A673 (cell line): ENCODE data around the gene CCM2. TPM values are rescaled to one million over a fixed set of nuclear protein-coding genes. Genes with fewer than 3 reads are reported as not detected.

ENCODE experiments used
- BruUV-seq: library from RNA; stranded (reverse); fragments of 400-500 nt; replicated peaks from 2 replicates; lab custom pipeline; 2021; lab: Mats Ljungman, UMichigan
- CTCF ChIA-PET: fragments of 300-600 bp; sonication (Branson Sonifier 250); formaldehyde crosslinking; loops from one replicate; lab custom pipeline; 2022; ENCODE audit warnings: antibody characterized with exemption; lab: Charles Lee
- POLR2A ChIA-PET: fragments of 300-600 bp; sonication (Branson Sonifier 250); formaldehyde crosslinking; loops from one replicate; lab custom pipeline; 2022; ENCODE audit warnings: antibody characterized with exemption; ENCODE audit not compliant: low non-redundant PET; lab: Charles Lee
- DNase-seq: peaks from one replicate; pipeline ENCODE4 v3.0.0-alpha.2; 2015; ENCODE audit warnings: low spot score
- H3K27ac ChIP-seq: fragments of 200-600 bp; sonication (generic); 2 replicates; pipeline ENCODE4 v1.5.1; 2016; ENCODE audit warnings: mixed run types, low read depth, mild to moderate bottlenecking, mixed read lengths, antibody characterized with exemption, low read length; ENCODE audit not compliant: poor library complexity, severe bottlenecking
- H3K27me3 ChIP-seq: fragments of 200-600 bp; sonication (generic); replicated peaks from 2 replicates; pipeline ENCODE4 v1.6.1; 2017; ENCODE audit warnings: mixed run types, low read depth, mild to moderate bottlenecking, mixed read lengths, antibody characterized with exemption, low read length; ENCODE audit not compliant: insufficient read depth, poor library complexity
- H3K36me3 ChIP-seq: fragments of 200-600 bp; sonication (generic); 2 replicates; pipeline ENCODE4 v1.6.1; 2016; ENCODE audit warnings: mixed run types, mild to moderate bottlenecking, mixed read lengths, antibody characterized with exemption, low read length; ENCODE audit not compliant: insufficient read depth, poor library complexity, severe bottlenecking
- H3K4me1 ChIP-seq: fragments of 200-600 bp; sonication (generic); 2 replicates; pipeline ENCODE4 v1.6.1; 2017; ENCODE audit warnings: mixed run types, mild to moderate bottlenecking, mixed read lengths, antibody characterized with exemption, low read length; ENCODE audit not compliant: insufficient read depth, poor library complexity, severe bottlenecking
- H3K4me3 ChIP-seq: fragments of 200-600 bp; sonication (generic); 2 replicates; pipeline ENCODE4 v1.5.1; 2016; ENCODE audit warnings: low read depth, mixed run types, mild to moderate bottlenecking, mixed read lengths, low read length; ENCODE audit not compliant: poor library complexity, severe bottlenecking
- H3K9me3 ChIP-seq: fragments of 200-600 bp; sonication (generic); 2 replicates; pipeline ENCODE4 v1.6.1; 2016; ENCODE audit warnings: mixed run types, low read depth, mild to moderate bottlenecking, mixed read lengths, antibody characterized with exemption, low read length; ENCODE audit not compliant: poor library complexity, severe bottlenecking
- CTCF ChIP-seq: fragments of 300-800, 200-600 bp; sonication (generic); conservative IDR thresholded peaks from 2 replicates; pipeline ENCODE4 v1.5.1; 2017; ENCODE audit warnings: low read depth, mild to moderate bottlenecking, antibody characterized with exemption, low read length, moderate library complexity, mixed read lengths
- EZH2 ChIP-seq: fragments of 200-600 bp; sonication (generic); IDR thresholded peaks from 2 replicates; pipeline ENCODE4 v1.6.1; 2017; ENCODE audit warnings: borderline replicate concordance, low read depth, mild to moderate bottlenecking, mixed read lengths, antibody characterized with exemption, low read length; ENCODE audit not compliant: poor library complexity, severe bottlenecking
- intact Hi-C: fragments of 100-400 bp; cut with micrococcal nuclease; formaldehyde crosslinking; loops from one replicate; pipeline ENCODE4 v1.10.0; 2022; ENCODE audit not compliant: unreplicated experiment
- total RNA-seq: library from RNA; stranded (reverse); gene quantifications from 2 replicates; pipeline ENCODE4 v1.2.3, GENCODE V29; 2021

Gene CCM2
- total RNA-seq, 1 experiment from 2014 or later: 35.2 TPM

GRCh38 chr7:45118889-45119331, 118.9 kb downstream of the CCM2 start:
- intact Hi-C loops: no loop called here
- no TSS peak for BruUV-seq
- Histone ChIP-seq H3K4me1 (no peaks in the 10 kb centered on the region), H3K4me3 (no peak overlapping the region), H3K27me3 (peaks cover 4% of the 10 kb centered on the region), H3K27ac (no peak overlapping the region), H3K9me3 (no peaks in the 10 kb centered on the region), H3K36me3 (no peaks in the 10 kb centered on the region)
- no peak for DNase-seq
- POLR2A ChIA-PET: no interaction called here
- CTCF ChIA-PET: no interaction called here
- TF ChIP-seq EZH2 (no peak), CTCF (no peak)

GRCh38 chr7:45119550-45119949, 119.5 kb downstream of the CCM2 start:
- Histone ChIP-seq H3K27ac (no peak overlapping the region), H3K27me3 (peaks cover 4% of the 10 kb centered on the region), H3K4me1 (no peaks in the 10 kb centered on the region), H3K4me3 (no peak overlapping the region), H3K9me3 (no peaks in the 10 kb centered on the region), H3K36me3 (no peaks in the 10 kb centered on the region)
- CTCF ChIA-PET: no interaction called here
- DNase-seq: no peak
- intact Hi-C loops: no loop called here
- POLR2A ChIA-PET: no interaction called here
- TF ChIP-seq EZH2 (no peak), CTCF (no peak)
- no TSS peak for BruUV-seq

- TF ChIP-seq EZH2 (no peak), CTCF (no peak)
- ChIA-PET POLR2A (interaction anchor here (0.6 kb wide), 1 partner anchor 13 kb away, joined by 8 read pairs; no protein-coding TSS in a partner anchor), CTCF (no interaction called here)
- no peak overlapping the region for H3K27ac ChIP-seq
- no peaks in the 10 kb centered on the region for H3K4me1 ChIP-seq
- no peak overlapping the region for H3K4me3 ChIP-seq
- intact Hi-C loops: no loop called here
- no peak for DNase-seq
- no TSS peak for BruUV-seq
- H3K9me3 ChIP-seq: no peaks in the 10 kb centered on the region
- no peaks in the 10 kb centered on the region for H3K27me3 ChIP-seq
- no peaks in the 10 kb centered on the region for H3K36me3 ChIP-seq
Observed at GRCh38 chr7:45122975-45123860, 123.2 kb downstream of the CCM2 start.
